Measurements from ENCODE around the gene AP1M1. TPM values are rescaled to one million over a fixed set of nuclear protein-coding genes. Genes with fewer than 3 reads are reported as not detected.

Gene AP1M1
- polyA plus RNA-seq, 1 donor: 58.8 TPM

GRCh38 chr19:16232127-16232526, 34.4 kb downstream of the AP1M1 start:
- no peak for DNase-seq

- no peak for DNase-seq
Observed at GRCh38 chr19:16232568-16232967, 34.9 kb downstream of the AP1M1 start.

GRCh38 chr19:16233081-16233776, 35.5 kb downstream of the AP1M1 start:
- DNase-seq: no peak

GRCh38 chr19:16233836-16234551, 36.3 kb downstream of the AP1M1 start:
- no peak for DNase-seq

GRCh38 chr19:16234552-16235445, 37.1 kb downstream of the AP1M1 start:
- no peak for DNase-seq

GRCh38 chr19:16235811-16236652, 38.3 kb downstream of the AP1M1 start:
- DNase-seq: no peak

GRCh38 chr19:16244091-16244490, 46.4 kb downstream of the AP1M1 start:
- DNase-seq: no peak

GRCh38 chr19:16247353-16248182, 49.9 kb downstream of the AP1M1 start:
- peak; percentile 73 for DNase-seq

GRCh38 chr19:16248380-16249023, 50.8 kb downstream of the AP1M1 start:
- no peak for DNase-seq

- DNase-seq: no peak
Observed at GRCh38 chr19:16249826-16250404, 52.2 kb downstream of the AP1M1 start.

GRCh38 chr19:16252459-16253205, 54.9 kb downstream of the AP1M1 start:
- no peak for DNase-seq

GRCh38 chr19:16254851-16255408, 57.2 kb downstream of the AP1M1 start:
- no peak for DNase-seq

GRCh38 chr19:16257509-16258002, 59.8 kb downstream of the AP1M1 start:
- DNase-seq: no peak

GRCh38 chr19:16258440-16258903, 60.8 kb downstream of the AP1M1 start:
- DNase-seq: no peak

GRCh38 chr19:16259385-16260159, 61.9 kb downstream of the AP1M1 start:
- no peak for DNase-seq

- DNase-seq: no peak
Observed at GRCh38 chr19:16260160-16260811, 62.6 kb downstream of the AP1M1 start.

- DNase-seq: no peak
Observed at GRCh38 chr19:16260812-16261161, 63.1 kb downstream of the AP1M1 start.
